ENCODE data around the gene FAM107B.

The FAM107B gene

DNA sequence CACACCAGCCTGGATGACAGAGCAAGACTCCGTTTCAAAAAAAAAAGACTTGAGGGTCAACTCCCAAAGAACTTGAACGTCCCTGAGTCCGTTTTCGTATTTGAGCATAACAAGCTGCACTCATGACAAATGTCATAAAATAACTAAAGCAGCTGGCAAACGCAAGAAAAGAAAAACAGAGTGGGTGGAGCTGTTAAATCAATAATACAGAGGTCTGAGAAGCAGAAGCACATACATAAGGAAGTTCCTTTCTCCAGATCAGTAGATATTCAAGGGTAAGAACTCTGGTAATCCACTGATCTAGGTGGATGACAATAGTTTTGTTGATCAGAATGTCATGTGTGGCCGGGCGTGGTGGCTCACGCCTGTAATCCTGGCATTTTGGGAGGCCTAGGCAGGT lies 150.1 kb downstream of the FAM107B start:
- no peak for DNase-seq (ENCODE audit: low spot score)

DNA sequence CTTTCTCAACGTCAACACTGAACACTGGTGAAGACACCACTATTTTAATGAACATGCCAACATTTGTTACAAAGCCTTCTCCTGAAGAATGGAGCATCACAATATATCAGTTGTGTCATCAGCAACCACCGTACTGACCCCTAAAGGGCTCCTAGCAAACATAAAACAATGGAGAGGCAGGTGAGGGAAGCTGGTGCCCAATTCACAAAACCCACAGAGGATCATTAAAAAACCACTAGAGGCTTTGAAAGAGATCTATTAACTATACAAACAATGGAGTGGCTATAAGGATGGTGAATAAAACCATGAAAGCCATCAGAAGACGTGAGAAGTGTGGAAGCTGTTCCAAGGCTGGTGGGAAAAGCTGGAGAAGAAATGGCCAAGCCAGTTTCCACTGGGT lies 150.8 kb downstream of the FAM107B start:
- DNase-seq (ENCODE audit: low spot score) = no peak

DNA sequence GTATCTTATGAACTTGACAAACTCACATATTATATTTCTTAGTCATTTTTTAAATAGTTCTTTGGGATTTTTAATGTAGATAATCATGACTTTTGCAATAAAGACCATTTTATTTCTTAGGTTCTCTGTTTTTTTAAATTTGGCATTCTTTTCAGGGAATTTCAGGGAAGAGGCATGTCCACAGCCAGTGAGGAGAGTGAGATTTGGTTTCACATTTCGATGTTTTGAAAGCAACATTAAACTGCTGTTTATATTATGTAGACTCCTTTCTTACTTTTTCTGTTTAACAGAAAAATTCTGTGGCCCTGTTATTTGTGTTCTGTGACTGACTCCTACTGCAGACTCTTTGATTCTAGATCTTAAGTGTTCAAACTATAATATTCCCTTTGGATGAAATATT lies 153.7 kb downstream of the FAM107B start:
- no peak for DNase-seq (ENCODE audit: low spot score)

- DNase-seq (ENCODE audit: low spot score) = no peak
These were observed 156.0 kb downstream of the FAM107B start for GRCh38 chr10:14618674-14619073.

DNA sequence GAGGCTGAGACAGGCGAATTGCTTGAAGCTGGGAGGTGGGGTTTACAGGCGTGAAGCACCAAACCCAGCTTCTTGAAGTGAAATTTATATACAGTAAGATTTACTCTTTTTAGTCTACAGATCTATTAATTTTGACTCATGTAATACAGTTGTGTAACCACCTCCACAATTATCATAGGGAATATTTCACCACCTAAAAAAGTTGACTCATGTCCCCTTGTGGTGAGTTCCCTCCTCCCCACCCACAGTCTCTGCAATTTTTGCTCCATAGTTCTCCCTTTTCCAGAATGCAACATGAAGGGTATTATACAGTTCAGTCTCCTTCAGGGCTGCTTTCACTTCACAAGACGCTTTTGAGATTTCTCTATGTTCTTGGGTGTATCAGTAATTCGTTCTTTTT lies 156.8 kb downstream of the FAM107B start:
- DNase-seq (ENCODE audit: low spot score) = peak; percentile 34

DNA sequence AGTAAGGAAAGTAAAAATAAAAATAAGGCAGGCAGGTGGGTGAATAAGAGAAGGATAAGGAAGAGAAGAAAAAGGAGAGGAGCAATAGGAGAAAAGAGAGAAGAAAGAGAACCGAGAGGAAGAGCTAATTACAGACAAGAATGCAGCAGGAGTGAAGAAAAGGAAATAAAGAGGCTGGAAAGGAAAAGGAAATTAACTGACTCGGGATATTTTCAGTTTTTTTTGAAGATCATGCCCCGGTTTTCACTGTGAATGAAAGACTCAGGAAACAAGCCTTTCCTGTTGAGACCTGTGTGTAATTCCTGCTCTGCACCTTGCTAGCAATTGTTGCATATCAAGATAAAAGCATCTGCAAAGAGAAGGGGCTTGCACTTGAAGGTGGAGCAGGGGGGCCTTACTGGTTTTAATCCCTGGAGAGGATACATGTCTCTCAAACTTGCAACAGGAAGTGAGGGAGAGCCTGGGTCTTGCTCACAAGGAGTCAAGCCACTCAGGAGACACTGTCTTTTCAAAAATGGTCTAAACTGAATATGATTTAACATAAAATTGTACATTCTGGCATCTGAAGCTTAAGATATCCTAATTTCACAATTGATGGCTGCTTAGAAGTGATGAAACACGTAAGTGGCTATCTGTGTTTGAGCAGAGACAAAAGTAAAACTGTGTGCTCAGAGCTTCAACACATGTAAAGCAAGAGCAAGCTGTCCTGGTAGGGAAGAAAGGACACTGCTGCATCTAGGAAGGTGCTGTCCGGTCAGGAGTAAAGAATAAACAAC lies 157.6 kb downstream of the FAM107B start:
- DNase-seq (ENCODE audit: low spot score) = no peak

DNA sequence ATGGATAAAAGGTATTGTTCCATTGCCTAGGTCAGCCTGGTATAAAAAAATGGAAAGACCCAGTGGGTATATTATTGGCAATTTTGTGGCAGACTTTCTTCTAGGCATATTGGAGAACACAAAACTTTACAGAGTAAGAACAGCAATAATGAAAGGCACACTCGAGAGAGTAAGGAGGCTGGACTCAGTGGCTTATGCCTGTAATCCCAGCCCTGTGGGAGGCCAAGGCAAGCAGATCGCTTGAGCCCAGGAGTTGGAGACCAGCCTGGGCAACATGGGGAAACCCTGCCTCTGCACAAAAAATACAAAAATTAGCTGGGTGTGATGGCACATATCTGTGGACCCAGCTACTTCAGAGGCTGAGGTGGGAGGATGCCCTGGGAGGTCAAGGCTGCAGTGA lies 158.2 kb downstream of the FAM107B start:
- no peak for DNase-seq (ENCODE audit: low spot score)

DNA sequence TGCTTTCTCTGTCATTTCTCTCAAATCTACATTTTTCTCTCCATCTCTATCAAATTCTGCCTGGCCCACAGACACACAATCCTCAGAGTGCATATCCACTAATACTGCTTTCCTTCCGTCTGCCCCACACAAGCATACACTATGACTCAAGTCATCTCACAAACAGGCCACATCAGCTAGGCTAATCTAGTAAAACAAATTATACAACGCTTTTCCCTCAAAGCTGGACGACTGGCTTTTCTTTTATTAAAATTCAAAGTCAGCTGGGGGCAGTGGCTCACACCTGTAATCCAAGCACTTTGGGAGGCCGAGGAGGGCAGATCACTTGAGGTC lies 161.1 kb downstream of the FAM107B start:
- no peak for DNase-seq (ENCODE audit: low spot score)

DNA sequence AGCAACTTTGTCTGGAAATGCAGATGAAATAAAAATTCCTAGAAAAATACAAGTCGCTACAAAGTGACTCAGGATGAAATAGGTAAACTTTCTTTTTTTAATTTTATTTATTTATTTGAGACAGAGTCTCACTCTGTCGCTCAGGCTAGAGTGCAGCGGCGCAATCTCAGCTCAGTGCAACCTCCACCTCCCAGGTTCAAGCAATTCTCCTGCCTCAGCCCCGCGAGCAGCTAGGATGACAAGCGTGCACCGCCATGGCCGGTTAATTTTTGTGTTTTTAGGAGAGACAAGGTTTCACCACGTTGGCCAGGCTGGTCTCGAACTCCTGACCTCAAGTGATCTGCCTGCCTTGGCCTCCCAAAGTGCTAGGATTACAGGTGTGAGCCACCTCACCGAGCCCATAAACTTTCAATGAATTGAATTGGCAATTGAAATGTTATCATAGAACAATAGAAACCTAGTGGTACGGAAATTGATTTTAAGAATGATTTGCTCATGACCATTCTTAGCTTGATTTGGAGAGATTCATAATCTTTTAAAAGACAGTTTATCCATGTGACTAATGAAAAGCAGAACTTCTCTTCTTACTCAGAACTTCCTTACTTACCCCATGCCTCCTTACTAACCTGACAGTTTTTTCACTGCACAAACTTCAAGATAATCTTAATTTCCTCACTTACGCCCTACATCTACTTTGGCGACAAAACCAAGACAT lies 161.7 kb downstream of the FAM107B start:
- DNase-seq (ENCODE audit: low spot score) = no peak

GRCh38 chr10:14611968-14612693 lies 162.6 kb downstream of the FAM107B start:
- no peak for DNase-seq (ENCODE audit: low spot score)

DNA sequence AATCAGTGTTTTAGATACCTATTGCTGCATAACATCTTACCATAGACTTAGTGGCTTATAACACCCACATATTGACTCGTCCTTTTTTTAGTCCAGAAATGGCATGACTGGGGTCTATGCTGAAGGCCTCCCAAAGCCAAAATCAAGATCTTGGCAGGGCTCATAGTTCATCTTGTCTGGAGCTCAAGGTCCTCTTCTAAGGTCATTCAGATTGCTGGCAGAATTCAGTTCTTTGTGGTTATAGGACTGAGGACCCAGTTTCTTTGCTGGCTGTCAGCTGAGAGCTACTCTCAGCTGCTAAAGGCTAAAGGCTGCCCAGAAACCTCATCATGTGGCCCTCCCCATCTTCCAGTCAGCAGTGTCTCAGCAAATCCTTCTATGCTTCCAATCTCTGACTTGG lies 165.5 kb downstream of the FAM107B start:
- DNase-seq (ENCODE audit: low spot score) = no peak

GRCh38 chr10:14608381-14609001 lies 166.2 kb downstream of the FAM107B start:
- DNase-seq (ENCODE audit: low spot score) = no peak

GRCh38 chr10:14606633-14607032 lies 168.1 kb downstream of the FAM107B start:
- DNase-seq (ENCODE audit: low spot score) = no peak

GRCh38 chr10:14605231-14605925 lies 169.3 kb downstream of the FAM107B start:
- peak; percentile 94 for DNase-seq (ENCODE audit: low spot score)

GRCh38 chr10:14604181-14605142 lies 170.2 kb downstream of the FAM107B start:
- peak; percentile 80 for DNase-seq (ENCODE audit: low spot score)

- peak; percentile 44 for DNase-seq (ENCODE audit: low spot score)
These were observed 171.1 kb downstream of the FAM107B start for GRCh38 chr10:14603534-14604102.

DNA sequence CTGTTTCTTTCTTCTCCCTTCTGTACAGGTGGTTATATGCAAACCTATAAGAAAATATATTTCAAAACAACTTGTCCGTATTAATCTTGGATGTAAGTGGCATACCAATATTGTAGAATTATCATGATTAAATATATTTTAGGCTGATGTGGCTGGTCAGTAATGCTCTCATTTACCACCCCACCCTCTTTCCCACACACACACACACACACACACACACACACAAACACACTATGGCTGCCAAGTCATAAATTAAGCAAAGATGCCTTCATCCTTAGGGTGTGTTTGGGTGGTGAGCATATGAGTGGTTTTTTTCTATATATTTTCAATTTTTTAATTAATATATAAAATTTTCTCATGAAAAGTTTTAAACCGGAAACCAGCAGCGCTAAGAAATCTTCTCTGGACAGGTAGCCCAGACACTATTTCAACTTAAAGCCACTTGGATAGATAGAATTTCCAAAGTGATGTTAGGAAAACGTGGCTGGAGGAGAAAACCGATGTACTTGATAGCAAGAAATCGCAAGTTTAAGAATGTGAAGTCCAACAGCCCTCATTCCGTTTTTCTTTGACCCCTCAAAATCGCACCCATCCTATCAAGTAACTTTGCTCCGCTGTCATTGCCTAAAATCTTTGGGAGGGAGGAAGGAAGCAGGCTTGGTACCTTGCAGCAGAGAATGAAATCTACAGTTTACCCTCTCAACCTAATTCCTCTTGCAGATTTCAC lies 171.7 kb downstream of the FAM107B start:
- DNase-seq (ENCODE audit: low spot score) = no peak

GRCh38 chr10:14601872-14602725 lies 172.6 kb downstream of the FAM107B start:
- DNase-seq (ENCODE audit: low spot score) = peak; percentile 68

GRCh38 chr10:14601326-14601725 lies 173.4 kb downstream of the FAM107B start:
- no peak for DNase-seq (ENCODE audit: low spot score)
